PC-9 (cell line): Measurements from ENCODE around the gene PCK2. TPM values are rescaled to one million over a fixed set of nuclear protein-coding genes. Genes with fewer than 3 reads are reported as not detected.

Experiments used
- BruUV-seq: library from RNA; stranded (reverse); fragments of 400-500 nt; replicated peaks from 2 replicates; lab custom pipeline; 2021; lab: Mats Ljungman, UMichigan
- CTCF ChIA-PET: fragments of 300-600 bp; sonication (Branson Sonifier 250); formaldehyde crosslinking; loops from one replicate; lab custom pipeline; 2022; ENCODE audit warnings: antibody characterized with exemption; lab: Charles Lee
- POLR2A ChIA-PET: fragments of 300-600 bp; sonication (Branson Sonifier 250); formaldehyde crosslinking; loops from one replicate; lab custom pipeline; 2022; ENCODE audit warnings: antibody characterized with exemption; ENCODE audit not compliant: unreplicated experiment; lab: Charles Lee
- DNase-seq, 2 experiments: peaks; one replicate each; pipeline versions ENCODE4 v3.0.0 to v3.0.0-alpha.2; 2015 to 2022; ENCODE audit warnings: mixed read lengths in 1 of 2
- H2AFZ ChIP-seq: fragments of 200-600 bp; sonication (generic); 2 replicates; pipeline ENCODE4 v1.8.1; 2017; ENCODE audit warnings: antibody characterized with exemption
- H3F3A ChIP-seq: fragments of 200-600 bp; sonication (generic); 2 replicates; pipeline ENCODE4 v1.8.1; 2017; ENCODE audit warnings: antibody characterized with exemption, mild to moderate bottlenecking, low read depth; ENCODE audit not compliant: insufficient read depth
- H3K27ac ChIP-seq: fragments of 200-600 bp; sonication (generic); 2 replicates; pipeline ENCODE4 v1.6.1; 2016; ENCODE audit warnings: mixed run types
- H3K27me3 ChIP-seq: fragments of 200-600 bp; sonication (generic); 2 replicates; pipeline ENCODE4 v1.6.1; 2016; ENCODE audit warnings: low read depth, mixed run types; ENCODE audit not compliant: insufficient read depth
- H3K36me3 ChIP-seq: fragments of 200-600 bp; sonication (generic); 2 replicates; pipeline ENCODE4 v1.6.1; 2016; ENCODE audit warnings: low read depth, mixed run types
- H3K4me1 ChIP-seq: fragments of 200-600 bp; sonication (generic); replicated peaks from 2 replicates; pipeline ENCODE4 v1.6.1; 2016; ENCODE audit warnings: mixed run types; ENCODE audit not compliant: insufficient read depth
- H3K4me2 ChIP-seq: fragments of 200-600 bp; sonication (generic); 2 replicates; pipeline ENCODE4 v1.6.1; 2017; ENCODE audit warnings: mixed run types
- H3K4me3 ChIP-seq: fragments of 200-600 bp; sonication (generic); 2 replicates; pipeline ENCODE4 v1.6.1; 2016; ENCODE audit warnings: mixed run types
- H3K79me2 ChIP-seq: fragments of 200-600 bp; sonication (generic); 2 replicates; pipeline ENCODE4 v1.6.1; 2017; ENCODE audit warnings: low read depth, mixed run types
- H3K9me2 ChIP-seq: fragments of 200-600 bp; sonication (generic); 2 replicates; pipeline ENCODE4 v1.8.1; 2017; ENCODE audit warnings: mild to moderate bottlenecking; ENCODE audit not compliant: insufficient read depth
- H3K9me3 ChIP-seq: fragments of 200-600 bp; sonication (generic); 2 replicates; pipeline ENCODE4 v1.8.1; 2016; ENCODE audit warnings: low read depth; ENCODE audit not compliant: insufficient read depth
- H4K20me1 ChIP-seq: fragments of 200-600 bp; sonication (generic); 2 replicates; pipeline ENCODE4 v1.8.1; 2017; ENCODE audit not compliant: insufficient read depth
- CTCF ChIP-seq: fragments of 200-600 bp; sonication (generic); conservative IDR thresholded peaks from 2 replicates; pipeline ENCODE4 v1.6.1; 2017; ENCODE audit warnings: mixed run types, antibody characterized with exemption, mild to moderate bottlenecking, moderate library complexity
- EZH2 ChIP-seq: fragments of 200-600 bp; sonication (generic); IDR thresholded peaks from 2 replicates; pipeline ENCODE4 v1.8.0; 2017; ENCODE audit warnings: antibody characterized with exemption, low read depth
- intact Hi-C: fragments of 100-400 bp; cut with micrococcal nuclease; formaldehyde crosslinking; loops from one replicate; pipeline ENCODE4 v1.10.0; 2022; ENCODE audit not compliant: unreplicated experiment
- total RNA-seq: library from RNA; stranded (reverse); gene quantifications from 2 replicates; pipeline ENCODE4 v1.2.3, GENCODE V29; 2021

Gene PCK2
- total RNA-seq, 1 experiment from 2014 or later: 77.4 TPM

- intact Hi-C loops: no loop called here
- Histone ChIP-seq H3K79me2 (peaks cover 42% of the 10 kb centered on the region), H3F3A (peaks cover 10% of the 10 kb centered on the region), H3K27ac (no peak overlapping the region), H3K9me3 (no peaks in the 10 kb centered on the region), H3K4me2 (no peak overlapping the region), H3K36me3 (no peaks in the 10 kb centered on the region), H3K9me2 (no peaks in the 10 kb centered on the region), H2AFZ (no peak overlapping the region), H3K27me3 (no peaks in the 10 kb centered on the region), H4K20me1 (no peaks in the 10 kb centered on the region), H3K4me3 (no peak overlapping the region), H3K4me1 (peaks cover 21% of the 10 kb centered on the region)
- POLR2A ChIA-PET: no interaction called here
- CTCF ChIA-PET: no interaction called here
- TF ChIP-seq CTCF (no peak), EZH2 (no peak)
- BruUV-seq: no TSS peak
- no peak for DNase-seq
Measured at GRCh38 chr14:24143511-24143910, 49.4 kb downstream of the PCK2 start.

GRCh38 chr14:24144451-24144850, 50.3 kb downstream of the PCK2 start:
- Histone ChIP-seq H3K9me2 (no peaks in the 10 kb centered on the region), H4K20me1 (no peaks in the 10 kb centered on the region), H3K4me2 (no peak overlapping the region), H3K36me3 (no peaks in the 10 kb centered on the region), H3K79me2 (peaks cover 41% of the 10 kb centered on the region), H3K4me3 (no peak overlapping the region), H3K4me1 (peaks cover 21% of the 10 kb centered on the region), H2AFZ (no peak overlapping the region), H3K27ac (no peak overlapping the region), H3K27me3 (no peaks in the 10 kb centered on the region), H3K9me3 (no peaks in the 10 kb centered on the region), H3F3A (peaks cover 10% of the 10 kb centered on the region)
- POLR2A ChIA-PET: no interaction called here
- BruUV-seq: no TSS peak
- DNase-seq: no peak
- intact Hi-C loops: no loop called here
- CTCF ChIA-PET: no interaction called here
- no peak for TF ChIP-seq EZH2
- TF ChIP-seq CTCF: no peak

GRCh38 chr14:24145219-24145618, 51.1 kb downstream of the PCK2 start:
- no peak for DNase-seq
- no peaks in the 10 kb centered on the region; the same call in 1 of the 2 replicates for H3K36me3 ChIP-seq
- H3K79me2 ChIP-seq: peaks cover 37% of the 10 kb centered on the region
- intact Hi-C loops: no loop called here
- no peaks in the 10 kb centered on the region for H3K9me3 ChIP-seq
- no peaks in the 10 kb centered on the region for H3K9me2 ChIP-seq
- peaks cover 15% of the 10 kb centered on the region for H3K4me1 ChIP-seq
- BruUV-seq: no TSS peak
- POLR2A ChIA-PET: interaction anchor here (0.6 kb wide), 1 partner anchor 8 kb away, joined by 5 read pairs; no protein-coding TSS in a partner anchor
- H2AFZ ChIP-seq: no peak overlapping the region
- H4K20me1 ChIP-seq: no peaks in the 10 kb centered on the region
- CTCF ChIA-PET: interaction anchor here (0.6 kb wide), 2 partner anchors 11 to 53 kb away, joined by 4 to 5 read pairs; no protein-coding TSS in a partner anchor
- peaks cover 10% of the 10 kb centered on the region for H3F3A ChIP-seq
- H3K27me3 ChIP-seq: no peaks in the 10 kb centered on the region
- H3K4me3 ChIP-seq: peak overlapping the region; percentile 63; the same call in 1 of the 2 replicates
- H3K4me2 ChIP-seq: peak overlapping the region; percentile 93
- TF ChIP-seq EZH2 (no peak), CTCF (no peak)
- no peak overlapping the region for H3K27ac ChIP-seq
